COLO668 (cell line): ENCODE measurements around the gene MGLL.

Experiments used
- DNase-seq: peaks from one replicate; lab custom pipeline; 2025; ENCODE audit not compliant: unreplicated experiment; lab: John Stamatoyannopoulos, UW

MGLL gene

DNA sequence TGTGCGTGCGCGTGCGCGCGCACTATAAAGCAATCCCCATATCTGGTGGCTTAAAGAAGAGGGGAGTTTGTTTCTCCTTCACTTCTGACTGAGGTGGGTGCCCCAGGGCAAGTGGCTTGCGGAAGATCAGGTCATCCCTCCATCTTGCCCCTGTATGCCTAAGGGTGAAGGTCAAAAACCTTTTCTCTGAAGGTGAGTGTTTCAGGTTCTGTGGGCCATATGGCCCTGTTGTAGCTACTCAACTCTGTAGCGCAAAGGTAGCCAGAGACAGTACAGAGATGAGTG, 144.1 kb downstream of the MGLL start:
- DNase-seq, result no peak

DNA sequence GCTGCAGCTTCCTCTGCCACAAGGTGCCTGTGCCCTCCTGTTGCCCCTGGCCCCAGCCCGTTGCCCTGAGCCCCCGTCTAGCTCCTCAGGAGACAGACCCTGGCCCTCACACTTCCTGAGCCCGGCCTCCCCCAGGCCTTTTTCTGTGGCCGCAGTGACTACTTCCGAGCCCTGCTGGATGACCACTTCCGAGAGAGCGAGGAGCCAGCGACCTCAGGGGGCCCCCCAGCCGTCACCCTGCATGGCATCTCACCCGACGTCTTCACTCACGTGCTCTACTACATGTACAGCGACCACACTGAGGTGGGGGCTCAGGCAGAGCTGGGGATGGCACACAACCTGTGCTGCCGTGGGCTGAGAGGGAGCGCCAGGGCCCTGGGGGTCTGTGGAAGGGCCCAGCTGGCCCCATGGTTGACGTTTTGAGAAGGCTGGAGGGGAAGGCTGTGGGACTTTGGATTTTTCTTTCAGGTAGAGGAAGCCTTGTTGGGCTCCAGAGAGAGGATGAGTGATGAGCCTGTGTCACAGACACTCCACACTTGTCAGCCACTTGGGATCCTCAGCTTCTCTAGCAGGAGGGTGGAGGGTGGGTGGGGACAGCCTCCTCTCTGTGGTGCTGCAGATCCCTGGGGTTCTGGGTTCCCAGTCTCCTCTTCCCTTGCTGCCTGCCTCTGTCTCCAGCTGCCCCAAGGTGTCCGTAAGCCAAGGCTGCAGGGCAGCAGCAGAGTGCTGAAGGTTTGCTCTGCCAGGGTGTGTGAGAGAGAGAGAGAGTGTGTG, 144.6 kb downstream of the MGLL start:
- no peak for DNase-seq

- no peak for DNase-seq
These were observed 145.4 kb downstream of the MGLL start for GRCh38 chr3:127676921-127677351.

GRCh38 chr3:127676456-127676855, 145.9 kb downstream of the MGLL start:
- no peak for DNase-seq

DNA sequence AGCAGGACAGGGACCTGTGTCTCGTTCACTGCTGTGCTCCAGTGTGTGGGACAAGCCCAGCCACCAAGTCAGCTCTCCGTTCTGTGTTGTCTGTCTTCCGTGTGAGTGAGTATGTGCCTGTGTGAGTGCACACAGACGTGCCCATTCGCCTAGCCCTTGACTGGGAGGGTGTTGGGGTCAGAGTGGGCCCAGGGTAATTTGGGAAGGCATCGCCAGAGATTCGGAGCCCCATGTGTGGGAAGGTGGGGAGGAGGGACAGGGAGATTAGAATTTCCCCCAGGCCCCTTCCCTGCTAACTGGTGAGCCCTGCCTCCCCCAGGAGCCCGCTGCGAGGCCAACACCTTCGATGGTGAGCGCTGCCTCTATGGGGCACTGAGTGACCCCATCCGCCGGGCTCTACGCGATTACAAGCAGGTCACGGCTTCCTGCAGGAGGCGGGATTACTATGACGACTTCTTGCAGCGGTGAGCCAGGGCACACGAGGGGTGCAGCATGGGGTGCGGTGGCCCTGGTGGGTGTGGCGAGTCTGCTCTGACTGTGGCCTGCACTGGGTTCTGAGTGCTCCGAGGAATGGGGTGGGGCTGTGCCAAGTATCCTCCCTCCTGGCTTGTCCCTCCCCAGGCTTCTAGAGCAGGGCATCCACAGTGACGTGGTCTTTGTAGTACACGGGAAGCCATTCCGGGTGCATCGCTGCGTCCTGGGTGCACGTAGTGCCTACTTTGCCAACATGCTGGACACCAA, 146.5 kb downstream of the MGLL start:
- no peak for DNase-seq

DNA sequence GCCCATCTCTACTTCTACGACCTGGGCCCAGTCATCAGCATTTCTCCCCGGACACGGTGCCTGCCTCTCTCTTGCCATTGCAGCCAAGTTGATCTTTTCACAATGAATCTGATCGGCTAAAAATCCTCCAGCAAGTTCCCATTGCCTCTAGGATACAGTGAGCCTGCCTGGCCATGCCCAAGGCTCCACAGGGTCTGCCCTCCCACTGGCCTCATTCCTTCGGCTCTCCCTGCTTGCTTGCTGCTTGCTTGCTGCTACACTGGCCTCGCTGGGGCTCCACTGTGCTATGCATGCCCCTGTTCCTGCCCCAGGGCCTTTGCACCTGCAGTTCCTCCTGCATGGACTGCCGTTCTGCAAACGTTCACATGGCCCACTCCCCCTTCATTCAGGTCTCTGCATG, 147.5 kb downstream of the MGLL start:
- DNase-seq, result no peak

GRCh38 chr3:127674101-127674721, 148.1 kb downstream of the MGLL start:
- DNase-seq, result no peak

DNA sequence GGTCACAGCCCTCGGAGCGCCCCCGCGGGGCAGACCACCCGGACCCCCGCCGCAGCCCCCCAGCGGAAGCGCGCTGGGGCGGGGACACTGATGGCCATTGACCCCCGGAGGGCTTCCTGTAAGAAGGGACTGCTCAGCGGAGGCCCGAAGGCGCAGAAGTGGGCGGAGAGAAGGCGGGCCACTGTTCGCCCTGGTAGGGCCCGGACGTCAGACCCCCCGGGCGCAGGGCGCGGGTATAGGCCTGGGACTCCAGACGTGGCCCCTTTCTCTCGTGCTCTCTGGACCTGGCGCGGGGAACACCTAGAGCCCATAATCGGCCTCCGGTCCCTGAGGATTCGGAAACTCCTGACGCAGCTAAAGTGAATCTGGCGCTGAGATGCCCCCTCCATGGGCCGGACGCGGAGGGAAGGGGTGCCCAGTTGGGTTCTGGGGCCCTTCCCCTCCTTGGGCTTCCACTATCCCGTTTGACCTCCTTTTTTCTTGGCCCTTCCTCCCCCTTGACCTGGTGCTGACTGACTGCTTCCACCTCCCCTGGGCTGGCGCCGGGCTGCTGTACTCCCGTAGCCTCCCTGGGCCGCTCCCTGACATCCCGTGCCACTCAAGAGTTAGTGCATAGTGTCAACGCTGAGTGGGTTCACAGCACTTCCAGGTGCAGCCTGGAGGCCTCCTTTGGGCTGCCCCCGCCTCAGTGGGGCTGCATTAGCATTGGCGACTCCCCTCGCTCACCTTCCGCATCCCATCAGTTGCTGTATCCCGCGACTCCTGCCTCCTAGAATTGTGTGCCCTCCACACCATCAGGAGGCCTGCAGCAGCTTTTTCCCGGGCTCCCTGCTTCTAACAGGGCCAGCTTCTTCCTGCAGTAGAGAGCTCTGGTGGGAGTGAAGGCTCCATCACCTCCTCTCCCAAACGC, 148.9 kb downstream of the MGLL start:
- DNase-seq, result peak; percentile 28

- DNase-seq, result peak; percentile 87
These were observed 149.7 kb downstream of the MGLL start, which contains the start of gene ABTB1 for GRCh38 chr3:127672429-127673190. TSS of gene ABTB1 (plus strand) at chr3:127672952. CDS start at chr3:127673026, 74 bp downstream.

- peak; percentile 18 for DNase-seq
These were observed 150.5 kb downstream of the MGLL start for GRCh38 chr3:127671523-127672428.

- no peak for DNase-seq
These were observed 151.4 kb downstream of the MGLL start for GRCh38 chr3:127670761-127671522.

DNA sequence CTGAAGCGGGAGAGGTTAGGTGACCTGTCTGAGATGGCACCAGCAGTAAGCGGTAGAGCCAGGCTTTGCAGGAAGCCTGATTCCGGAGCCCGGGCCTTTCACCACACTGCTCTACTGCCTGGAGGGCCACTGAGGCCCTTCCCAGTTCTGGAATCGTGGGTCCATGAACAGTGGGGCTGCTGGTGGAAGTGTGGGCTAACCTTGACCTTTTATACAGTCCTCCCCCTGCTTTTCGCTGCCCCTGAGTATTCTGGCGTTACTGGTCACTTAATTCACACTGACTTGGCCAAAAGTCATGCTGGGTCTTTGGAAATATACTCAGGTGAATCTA, 152.1 kb downstream of the MGLL start:
- DNase-seq, result no peak

GRCh38 chr3:127669541-127670228, 152.6 kb downstream of the MGLL start:
- DNase-seq, result no peak

- no peak for DNase-seq
These were observed 153.4 kb downstream of the MGLL start for GRCh38 chr3:127668906-127669305.

DNA sequence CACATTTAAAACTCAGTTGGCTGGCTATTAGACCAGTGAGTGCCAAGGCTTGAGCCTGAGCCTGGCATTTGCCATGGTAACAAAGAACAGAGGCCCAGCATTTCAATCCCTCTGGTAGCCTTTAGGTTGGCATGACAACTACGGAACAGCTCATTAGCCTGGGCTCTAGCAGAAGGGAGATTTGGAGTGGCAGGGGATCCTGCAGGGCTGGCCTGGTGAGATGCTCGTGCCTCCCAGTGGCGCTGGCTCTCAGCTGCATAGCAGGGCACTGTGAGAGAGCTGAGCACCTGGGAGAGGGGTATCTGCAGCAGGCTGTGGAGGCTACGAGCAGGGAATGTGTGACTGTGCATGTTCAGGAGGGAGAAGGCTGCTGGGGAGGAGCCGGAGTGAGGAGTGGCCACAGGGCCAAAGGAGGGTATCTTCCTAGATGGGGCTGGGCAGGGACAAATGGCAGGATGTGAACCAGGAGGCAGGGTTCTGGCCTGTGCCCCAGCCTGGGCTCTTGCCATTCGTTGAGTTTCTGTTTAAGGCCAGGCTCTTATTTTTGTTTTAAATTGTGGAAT, 155.1 kb downstream of the MGLL start:
- DNase-seq, result no peak

DNA sequence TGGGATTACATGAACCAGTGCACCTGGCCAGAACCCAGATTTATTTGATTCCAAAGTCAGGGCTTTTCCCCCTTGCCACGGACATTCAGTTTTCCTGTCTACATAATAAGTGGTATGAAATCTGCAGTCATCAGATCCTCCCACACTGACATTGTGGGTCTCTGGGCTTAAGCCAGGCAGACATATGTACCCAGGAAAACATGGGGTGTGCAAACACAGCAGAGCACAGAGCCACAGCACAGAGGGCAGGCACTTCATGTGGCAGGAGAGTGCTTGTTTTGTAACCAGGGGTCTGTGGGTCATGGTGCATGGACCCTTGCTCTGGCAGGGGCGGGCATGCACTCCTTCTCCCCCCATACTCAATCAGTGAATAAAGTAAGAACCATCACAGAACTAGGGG, 155.6 kb downstream of the MGLL start:
- no peak for DNase-seq

GRCh38 chr3:127665586-127665985, 156.7 kb downstream of the MGLL start:
- DNase-seq, result no peak

GRCh38 chr3:127665165-127665564, 157.2 kb downstream of the MGLL start:
- no peak for DNase-seq
